Measurements from ENCODE around the gene CT45A6.
"Not testable (repeated sequence)": the region's sequence is repeated elsewhere in the genome, so short reads cannot be mapped to it uniquely, and the experiment has no call there.

DNA sequence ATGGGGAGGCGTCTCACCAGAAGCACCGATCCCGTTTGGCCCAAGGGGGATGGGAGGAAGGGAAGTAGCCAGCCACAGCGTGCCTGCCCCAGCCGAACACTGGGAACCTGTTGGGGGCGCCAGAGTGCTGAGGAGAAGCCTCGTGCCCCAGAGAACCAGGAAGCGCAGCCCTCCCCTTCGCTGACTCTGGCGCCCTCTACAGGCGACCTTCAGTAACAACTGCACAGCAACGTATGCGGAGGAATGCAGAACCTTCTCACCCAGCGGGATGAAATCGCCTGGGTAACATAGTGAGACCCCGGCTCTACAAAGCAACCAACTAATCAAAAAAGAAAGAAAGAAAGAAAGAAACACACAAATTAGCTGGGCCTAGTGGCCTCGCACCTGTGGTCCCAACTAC, 17.3 kb upstream of the CT45A6 start, which contains the start of gene CT45A2:
- TF ChIP-seq, protein P1, sequence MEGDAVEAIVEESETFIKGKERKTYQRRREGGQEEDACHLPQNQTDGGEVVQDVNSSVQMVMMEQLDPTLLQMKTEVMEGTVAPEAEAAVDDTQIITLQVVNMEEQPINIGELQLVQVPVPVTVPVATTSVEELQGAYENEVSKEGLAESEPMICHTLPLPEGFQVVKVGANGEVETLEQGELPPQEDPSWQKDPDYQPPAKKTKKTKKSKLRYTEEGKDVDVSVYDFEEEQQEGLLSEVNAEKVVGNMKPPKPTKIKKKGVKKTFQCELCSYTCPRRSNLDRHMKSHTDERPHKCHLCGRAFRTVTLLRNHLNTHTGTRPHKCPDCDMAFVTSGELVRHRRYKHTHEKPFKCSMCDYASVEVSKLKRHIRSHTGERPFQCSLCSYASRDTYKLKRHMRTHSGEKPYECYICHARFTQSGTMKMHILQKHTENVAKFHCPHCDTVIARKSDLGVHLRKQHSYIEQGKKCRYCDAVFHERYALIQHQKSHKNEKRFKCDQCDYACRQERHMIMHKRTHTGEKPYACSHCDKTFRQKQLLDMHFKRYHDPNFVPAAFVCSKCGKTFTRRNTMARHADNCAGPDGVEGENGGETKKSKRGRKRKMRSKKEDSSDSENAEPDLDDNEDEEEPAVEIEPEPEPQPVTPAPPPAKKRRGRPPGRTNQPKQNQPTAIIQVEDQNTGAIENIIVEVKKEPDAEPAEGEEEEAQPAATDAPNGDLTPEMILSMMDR (IDR thresholded peaks at IDR 0.05): not testable (repeated sequence)
- TF ChIP-seq POLR2A (IDR thresholded peaks at IDR 0.05): not testable (repeated sequence)
